ENCODE measurements around the gene FABP6. TPM values are rescaled to one million over a fixed set of nuclear protein-coding genes. Genes with fewer than 3 reads are reported as not detected.
A peak's percentile ranks its signal among the peaks of the same experiment; 100 is the strongest.

The FABP6 gene
- total RNA-seq, 1 donor from 2014 or later = 4.8 TPM

DNA sequence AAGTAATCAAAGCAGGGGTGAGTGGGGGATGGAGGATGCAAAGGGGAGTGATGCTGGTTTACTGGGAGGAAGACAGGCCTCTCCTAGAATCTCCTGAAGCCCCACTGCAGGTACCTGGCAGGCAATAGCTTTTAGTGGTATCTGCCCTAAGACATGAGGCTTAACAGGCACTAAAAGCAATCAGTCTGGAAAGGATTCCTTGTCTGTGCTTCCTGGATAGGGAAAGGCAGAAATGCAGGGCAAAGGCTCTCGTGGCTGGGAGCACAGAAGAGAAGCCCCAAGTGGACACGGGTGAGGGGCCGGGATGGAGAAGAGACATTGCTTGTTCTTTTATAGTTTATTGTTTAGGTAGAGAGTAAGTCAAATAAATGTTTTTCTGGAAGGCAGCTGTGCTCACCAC is 43.0 kb downstream of the FABP6 start:
- H3F3A ChIP-seq (ENCODE audit: low read depth) = peaks cover 21% of the 10 kb centered on the region
- no peak overlapping the region for H3K9ac ChIP-seq
- Mint-ChIP-seq H3K27me3 (ENCODE audit: insufficient read depth, low read depth) (peaks cover 5% of the 10 kb centered on the region), H3K27ac (peak overlapping the region; percentile 93), H3K36me3 (peaks cover 27% of the 10 kb centered on the region), H3K4me1 (peaks cover 43% of the 10 kb centered on the region), H3K9me3 (no peaks in the 10 kb centered on the region), H3K4me3 (peak overlapping the region; percentile 33)
- H3K9me3 ChIP-seq (ENCODE audit: low read depth) = no peaks in the 10 kb centered on the region
- H3K27me3 ChIP-seq = no peaks in the 10 kb centered on the region
- H3K79me2 ChIP-seq (ENCODE audit: low read depth) = no peaks in the 10 kb centered on the region
- no peaks in the 10 kb centered on the region for H3K36me3 ChIP-seq
- peaks cover 28% of the 10 kb centered on the region for H3K4me1 ChIP-seq
- H4K20me1 ChIP-seq (ENCODE audit: low read depth) = peaks cover 9% of the 10 kb centered on the region
- H2AFZ ChIP-seq (replicated peaks) = no peak overlapping the region
- TF ChIP-seq EZH2 (IDR thresholded peaks at IDR 0.05) = no peak
- peak overlapping the region; percentile 60 for H3K4me2 ChIP-seq
- H3K4me3 ChIP-seq = no peak overlapping the region
- DNase-seq (ENCODE audit: low spot score) = no peak
- H3K27ac ChIP-seq = peak overlapping the region; percentile 53

DNA sequence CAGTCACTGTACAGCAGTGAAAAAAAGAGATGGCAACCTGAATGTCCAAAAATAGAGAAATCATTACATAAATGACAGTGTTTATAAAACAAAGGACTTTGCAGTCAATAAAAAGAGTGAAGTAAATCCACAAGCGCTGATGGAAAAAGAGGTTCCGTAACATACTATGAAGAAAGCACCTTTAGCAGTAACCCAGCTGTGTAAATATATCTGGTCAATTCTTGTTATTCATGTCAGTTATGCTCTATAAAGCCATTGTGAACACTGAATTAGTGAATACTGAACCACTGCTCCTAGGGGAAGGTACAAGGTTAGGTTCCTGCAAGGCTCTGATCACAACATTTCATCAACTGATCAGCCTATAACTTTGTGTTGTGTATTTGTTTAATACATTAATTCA is 43.6 kb downstream of the FABP6 start:
- Histone ChIP-seq H3K27ac (no peak overlapping the region), H3K27me3 (no peaks in the 10 kb centered on the region), H3K36me3 (no peaks in the 10 kb centered on the region), H4K20me1 (ENCODE audit: low read depth) (peaks cover 8% of the 10 kb centered on the region), H3K4me1 (peaks cover 30% of the 10 kb centered on the region), H3K79me2 (ENCODE audit: low read depth) (no peaks in the 10 kb centered on the region), H3K4me2 (peak overlapping the region; percentile 60), H3K4me3 (no peak overlapping the region), H3K9me3 (ENCODE audit: low read depth) (no peaks in the 10 kb centered on the region), H3K9ac (no peak overlapping the region), H2AFZ (replicated peaks) (no peak overlapping the region), H3F3A (ENCODE audit: low read depth) (peaks cover 21% of the 10 kb centered on the region)
- H3K27ac Mint-ChIP-seq = no peak overlapping the region
- H3K9me3 Mint-ChIP-seq = no peaks in the 10 kb centered on the region
- H3K27me3 Mint-ChIP-seq (ENCODE audit: insufficient read depth, low read depth) = peaks cover 5% of the 10 kb centered on the region
- no peak overlapping the region for H3K4me3 Mint-ChIP-seq
- peaks cover 27% of the 10 kb centered on the region for H3K36me3 Mint-ChIP-seq
- no peak for DNase-seq (ENCODE audit: low spot score)
- TF ChIP-seq EZH2 (IDR thresholded peaks at IDR 0.05) = no peak
- TF ChIP-seq, protein P1, sequence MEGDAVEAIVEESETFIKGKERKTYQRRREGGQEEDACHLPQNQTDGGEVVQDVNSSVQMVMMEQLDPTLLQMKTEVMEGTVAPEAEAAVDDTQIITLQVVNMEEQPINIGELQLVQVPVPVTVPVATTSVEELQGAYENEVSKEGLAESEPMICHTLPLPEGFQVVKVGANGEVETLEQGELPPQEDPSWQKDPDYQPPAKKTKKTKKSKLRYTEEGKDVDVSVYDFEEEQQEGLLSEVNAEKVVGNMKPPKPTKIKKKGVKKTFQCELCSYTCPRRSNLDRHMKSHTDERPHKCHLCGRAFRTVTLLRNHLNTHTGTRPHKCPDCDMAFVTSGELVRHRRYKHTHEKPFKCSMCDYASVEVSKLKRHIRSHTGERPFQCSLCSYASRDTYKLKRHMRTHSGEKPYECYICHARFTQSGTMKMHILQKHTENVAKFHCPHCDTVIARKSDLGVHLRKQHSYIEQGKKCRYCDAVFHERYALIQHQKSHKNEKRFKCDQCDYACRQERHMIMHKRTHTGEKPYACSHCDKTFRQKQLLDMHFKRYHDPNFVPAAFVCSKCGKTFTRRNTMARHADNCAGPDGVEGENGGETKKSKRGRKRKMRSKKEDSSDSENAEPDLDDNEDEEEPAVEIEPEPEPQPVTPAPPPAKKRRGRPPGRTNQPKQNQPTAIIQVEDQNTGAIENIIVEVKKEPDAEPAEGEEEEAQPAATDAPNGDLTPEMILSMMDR (IDR thresholded peaks at IDR 0.05) = no peak
- TF ChIP-seq EZH2phosphoT487 (IDR thresholded peaks at IDR 0.05) = no peak
- peaks cover 38% of the 10 kb centered on the region for H3K4me1 Mint-ChIP-seq

DNA sequence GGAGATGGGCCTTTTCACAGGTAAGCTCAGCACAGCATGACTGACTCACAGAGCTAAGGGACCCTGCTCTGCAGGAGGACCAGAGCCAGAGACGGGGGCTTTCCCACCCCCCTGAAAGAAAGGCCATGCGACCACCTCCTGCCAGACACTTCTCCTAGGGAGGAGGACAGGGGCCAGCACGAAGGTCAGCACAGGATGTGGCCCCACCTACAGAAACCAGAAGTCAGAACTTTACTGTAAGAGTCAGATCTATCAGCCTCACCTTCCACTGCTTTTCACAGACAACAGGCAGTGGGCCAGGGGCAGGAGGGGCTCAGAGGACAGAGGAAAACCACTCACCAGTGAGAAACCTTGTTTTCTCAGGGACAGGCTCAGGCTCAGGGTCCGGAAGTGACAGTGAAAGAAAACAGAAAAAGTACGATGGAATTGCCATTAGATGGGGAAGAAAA is 45.2 kb downstream of the FABP6 start:
- Histone ChIP-seq H4K20me1 (ENCODE audit: low read depth) (peaks cover 20% of the 10 kb centered on the region), H3K4me2 (no peak overlapping the region), H3K4me1 (peaks cover 41% of the 10 kb centered on the region), H3K79me2 (ENCODE audit: low read depth) (no peaks in the 10 kb centered on the region), H3K9me3 (ENCODE audit: low read depth) (no peaks in the 10 kb centered on the region), H3K4me3 (no peak overlapping the region), H3K27me3 (no peaks in the 10 kb centered on the region), H3K9ac (no peak overlapping the region), H3K27ac (no peak overlapping the region), H3K36me3 (no peaks in the 10 kb centered on the region), H2AFZ (replicated peaks) (no peak overlapping the region), H3F3A (ENCODE audit: low read depth) (peaks cover 21% of the 10 kb centered on the region)
- Mint-ChIP-seq H3K27me3 (ENCODE audit: insufficient read depth, low read depth) (peaks cover 5% of the 10 kb centered on the region), H3K4me1 (peaks cover 45% of the 10 kb centered on the region), H3K27ac (no peak overlapping the region), H3K36me3 (peaks cover 28% of the 10 kb centered on the region), H3K9me3 (no peaks in the 10 kb centered on the region), H3K4me3 (no peak overlapping the region)
- DNase-seq (ENCODE audit: low spot score) = no peak
- TF ChIP-seq, protein P1 (IDR thresholded peaks at IDR 0.05) = no peak
- TF ChIP-seq EZH2phosphoT487 (IDR thresholded peaks at IDR 0.05) (no peak), EZH2 (IDR thresholded peaks at IDR 0.05) (no peak)

DNA sequence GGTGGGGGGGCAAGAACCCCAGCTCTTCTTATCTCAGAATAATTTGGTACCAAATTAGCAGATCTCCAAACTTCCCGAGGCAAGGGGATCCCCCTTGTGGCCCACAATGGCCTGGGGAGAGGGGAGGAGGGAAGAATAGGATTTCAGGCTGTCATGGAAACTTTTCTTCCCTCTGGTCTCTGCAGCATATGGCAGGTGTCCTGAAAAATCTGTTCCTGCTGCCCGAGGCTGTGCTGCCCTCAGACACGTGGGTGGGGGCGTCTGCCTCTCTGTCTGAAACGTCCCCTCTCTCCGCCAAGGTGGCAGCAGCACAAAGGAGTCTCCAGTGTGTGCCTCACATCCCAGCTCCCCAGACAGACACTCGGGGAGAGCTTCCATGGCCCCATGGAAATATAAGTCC is 49.0 kb downstream of the FABP6 start:
- H3F3A ChIP-seq (ENCODE audit: low read depth) = peaks cover 3% of the 10 kb centered on the region
- H3K9ac ChIP-seq = no peak overlapping the region
- no peaks in the 10 kb centered on the region for H3K27me3 Mint-ChIP-seq (ENCODE audit: insufficient read depth, low read depth)
- H4K20me1 ChIP-seq (ENCODE audit: low read depth) = peaks cover 35% of the 10 kb centered on the region
- H3K79me2 ChIP-seq (ENCODE audit: low read depth) = no peaks in the 10 kb centered on the region
- H3K36me3 Mint-ChIP-seq = peaks cover 35% of the 10 kb centered on the region
- H3K9me3 ChIP-seq (ENCODE audit: low read depth) = no peaks in the 10 kb centered on the region
- TF ChIP-seq, protein P1 (IDR thresholded peaks at IDR 0.05) = peak; percentile 26
- TF ChIP-seq EZH2 (IDR thresholded peaks at IDR 0.05) (no peak), EZH2phosphoT487 (IDR thresholded peaks at IDR 0.05) (no peak)
- H3K4me2 ChIP-seq = peak overlapping the region; percentile 1
- no peaks in the 10 kb centered on the region for H3K27me3 ChIP-seq
- H3K4me3 Mint-ChIP-seq = no peak overlapping the region
- peaks cover 16% of the 10 kb centered on the region for H3K4me1 Mint-ChIP-seq
- no peak overlapping the region for H3K27ac ChIP-seq
- H3K27ac Mint-ChIP-seq = peak overlapping the region; percentile 95
- H3K4me1 ChIP-seq = peaks cover 14% of the 10 kb centered on the region
- no peak overlapping the region for H2AFZ ChIP-seq (replicated peaks)
- no peaks in the 10 kb centered on the region for H3K9me3 Mint-ChIP-seq
- H3K4me3 ChIP-seq = no peak overlapping the region
- no peaks in the 10 kb centered on the region for H3K36me3 ChIP-seq
- DNase-seq (ENCODE audit: low spot score) = peak; percentile 50
